Measurements from ENCODE around the gene AKAP13. TPM values are rescaled to one million over a fixed set of nuclear protein-coding genes. Genes with fewer than 3 reads are reported as not detected.

Gene AKAP13
- total and polyA plus RNA-seq, 2 donors (not counting 1 experiment from before 2014, with no cell fraction given), result 73.8 to 358 TPM

GRCh38 chr15:85488997-85489396, 108.6 kb downstream of the AKAP13 start:
- CTCF ChIA-PET, result interaction anchor here (0.6 to 4.8 kb wide), 12 partner anchors 12 to 553 kb away, joined by 3 to 30 read pairs (median 4); no protein-coding TSS in a partner anchor
- no peak for TF ChIP-seq CTCF (IDR thresholded peaks at IDR 0.05)
- TF ChIP-seq EZH2 (IDR thresholded peaks at IDR 0.05; ENCODE audit: borderline replicate concordance, insufficient read depth, low read depth, low read length, poor library complexity, severe bottlenecking), result no peak
- Histone ChIP-seq H3K79me2 (ENCODE audit: control insufficient read depth, insufficient read depth, low read length) (peaks cover 79% of the 10 kb centered on the region), H3K4me2 (replicated peaks; ENCODE audit: low read depth, low read length, poor library complexity, severe bottlenecking) (no peak overlapping the region), H3K4me3 (ENCODE audit: control extremely low read depth in 1 of 5, extremely low read depth in 1 of 5, insufficient read depth in 1 of 5, low read depth in 2 of 5, low read length in 4 of 5) (no peak overlapping the region), H3K4me1 (ENCODE audit: control insufficient read depth in 2 of 2, insufficient read depth in 2 of 2, low read length in 2 of 2) (peaks cover 28 to 29% of the 10 kb centered on the region in 2 donors), H3K9ac (ENCODE audit: low read length) (no peak overlapping the region), H3K9me3 (ENCODE audit: control extremely low read depth in 1 of 3, control insufficient read depth in 2 of 3, insufficient read depth in 1 of 3, low read length in 2 of 3) (no peaks in the 10 kb centered on the region), H3K36me3 (replicated peaks in 1 of 2; ENCODE audit: control extremely low read depth in 1 of 2, control insufficient read depth in 1 of 2, extremely low read depth in 1 of 2, insufficient read depth in 2 of 2, low read length in 1 of 2) (peaks cover 2 to 22% of the 10 kb centered on the region in 2 experiments), H3K27ac (ENCODE audit: low read length in 2 of 2) (peak overlapping the region in 1 of 2 donors; percentile 38), H2AFZ (ENCODE audit: insufficient read depth, low read depth, low read length, poor library complexity, severe bottlenecking) (no peak overlapping the region), H3K27me3 (replicated peaks in 1 of 4; ENCODE audit: control extremely low read depth in 1 of 4, control insufficient read depth in 3 of 4, insufficient read depth in 4 of 4, low read length in 3 of 4) (no peaks in the 10 kb centered on the region), H4K20me1 (ENCODE audit: control insufficient read depth, insufficient read depth, low read length, poor library complexity, severe bottlenecking) (peaks cover 66% of the 10 kb centered on the region)
- POLR2A ChIA-PET, result no interaction called here
- Mint-ChIP-seq H3K27me3 (no peaks in the 10 kb centered on the region), H3K27ac (peak overlapping the region; percentile 33), H3K4me3 (no peak overlapping the region), H3K4me1 (peaks cover 73% of the 10 kb centered on the region), H3K9me3 (ENCODE audit: insufficient read depth) (no peaks in the 10 kb centered on the region)
- WGBS (ENCODE audit: insufficient coverage), result no CpG with 5 or more reads among the region's 1 CpG
- no peak for ATAC-seq (ENCODE audit: low read depth)
- no peak for DNase-seq
- intact Hi-C loops (cut with micrococcal nuclease), result loop anchor here (5.0 to 10.0 kb wide), 3 partner anchors 93 to 218 kb away; no protein-coding TSS in a partner anchor

- no peak overlapping the region for H2AFZ ChIP-seq (ENCODE audit: insufficient read depth, low read depth, low read length, poor library complexity, severe bottlenecking)
- TF ChIP-seq EZH2 (IDR thresholded peaks at IDR 0.05; ENCODE audit: borderline replicate concordance, insufficient read depth, low read depth, low read length, poor library complexity, severe bottlenecking) (no peak), CTCF (IDR thresholded peaks at IDR 0.05) (no peak)
- no peaks in the 10 kb centered on the region for H3K27me3 ChIP-seq (replicated peaks in 1 of 4; ENCODE audit: control extremely low read depth in 1 of 4, control insufficient read depth in 3 of 4, insufficient read depth in 4 of 4, low read length in 3 of 4)
- Mint-ChIP-seq H3K27me3 (no peaks in the 10 kb centered on the region), H3K9me3 (ENCODE audit: insufficient read depth) (no peaks in the 10 kb centered on the region), H3K27ac (peak overlapping the region; percentile 3), H3K4me3 (no peak overlapping the region), H3K4me1 (peaks cover 75% of the 10 kb centered on the region)
- WGBS (ENCODE audit: insufficient coverage), result 75% methylated on average over 3 of the region's 3 CpGs
- peak overlapping the region in 1 of 2 donors; percentile 37 for H3K27ac ChIP-seq (ENCODE audit: low read length in 2 of 2)
- CTCF ChIA-PET, result interaction anchor here (0.6 to 4.8 kb wide), 12 partner anchors 13 to 200 kb away, joined by 3 to 30 read pairs (median 4); no protein-coding TSS in a partner anchor
- intact Hi-C loops (cut with micrococcal nuclease), result loop anchor here (5.0 to 10.0 kb wide), 3 partner anchors 92 to 217 kb away; no protein-coding TSS in a partner anchor
- H3K9me3 ChIP-seq (ENCODE audit: control extremely low read depth in 1 of 3, control insufficient read depth in 2 of 3, insufficient read depth in 1 of 3, low read length in 2 of 3), result no peaks in the 10 kb centered on the region
- H3K9ac ChIP-seq (ENCODE audit: low read length), result no peak overlapping the region
- POLR2A ChIA-PET, result no interaction called here
- peaks cover 2 to 22% of the 10 kb centered on the region in 2 experiments for H3K36me3 ChIP-seq (replicated peaks in 1 of 2; ENCODE audit: control extremely low read depth in 1 of 2, control insufficient read depth in 1 of 2, extremely low read depth in 1 of 2, insufficient read depth in 2 of 2, low read length in 1 of 2)
- no peak for ATAC-seq (ENCODE audit: low read depth)
- no peak for DNase-seq
- peaks cover 85% of the 10 kb centered on the region for H3K79me2 ChIP-seq (ENCODE audit: control insufficient read depth, insufficient read depth, low read length)
- H3K4me1 ChIP-seq (ENCODE audit: control insufficient read depth in 2 of 2, insufficient read depth in 2 of 2, low read length in 2 of 2), result peaks cover 36 to 37% of the 10 kb centered on the region in 2 donors
- peaks cover 70% of the 10 kb centered on the region for H4K20me1 ChIP-seq (ENCODE audit: control insufficient read depth, insufficient read depth, low read length, poor library complexity, severe bottlenecking)
- no peak overlapping the region for H3K4me2 ChIP-seq (replicated peaks; ENCODE audit: low read depth, low read length, poor library complexity, severe bottlenecking)
- no peak overlapping the region for H3K4me3 ChIP-seq (ENCODE audit: control extremely low read depth in 1 of 5, extremely low read depth in 1 of 5, insufficient read depth in 1 of 5, low read depth in 2 of 5, low read length in 4 of 5)
Measured at GRCh38 chr15:85489773-85490493, 109.5 kb downstream of the AKAP13 start.

All from B cell (primary cell).